Tibial nerve (tissue), 4 donors: ENCODE data around the gene LTB4R2. TPM values are rescaled to one million over a fixed set of nuclear protein-coding genes. Genes with fewer than 3 reads are reported as not detected.
A peak's percentile ranks its signal among the peaks of the same experiment; 100 is the strongest.

Experiments
- DNase-seq, 2 donors: peaks; one replicate each; pipeline ENCODE4 v3.0.0-alpha.2; 2019; ENCODE audit warnings: low spot score in 2 of 2
- H3K27ac ChIP-seq, 4 donors: fragments of 200-600 bp; sonication (generic) in 3 of 4; one replicate each; pipeline ENCODE4 v1.5.1; 2017 to 2019; ENCODE audit warnings: mild to moderate bottlenecking in 1 of 4
- H3K27me3 ChIP-seq, 2 donors: fragments of 200-600 bp; sonication (generic) in 1 of 2; one replicate each; pipeline versions ENCODE4 v1.5.1 to v1.6.0; 2017 to 2019
- H3K36me3 ChIP-seq, 3 donors: fragments of 200-600 bp; sonication (generic); one replicate each; pipeline ENCODE4 v1.5.1; 2018 to 2019
- H3K4me1 ChIP-seq, 4 donors: fragments of 200-600 bp; sonication (generic) in 3 of 4; one replicate each; pipeline ENCODE4 v1.5.1; 2017 to 2019
- H3K4me3 ChIP-seq, 4 donors: fragments of 200-600 bp; sonication (generic) in 3 of 4; one replicate each; pipeline ENCODE4 v1.5.1; 2017 to 2019; ENCODE audit warnings: mild to moderate bottlenecking in 1 of 4, moderate library complexity in 1 of 4
- H3K9me3 ChIP-seq, 4 donors: fragments of 200-600 bp; sonication (generic) in 3 of 4; one replicate each; pipeline ENCODE4 v1.5.1; 2017 to 2019
- EP300 ChIP-seq, 2 donors: sonication (generic); formaldehyde crosslinking; IDR thresholded peaks; one replicate each; pipeline ENCODE4 v1.6.1; 2017; ENCODE audit warnings: antibody characterized with exemption in 2 of 2, mild to moderate bottlenecking in 1 of 2
- POLR2A ChIP-seq, 2 donors: fragments of 450-650 bp; IDR thresholded peaks; one replicate each; pipeline ENCODE4 v1.6.1; 2017; ENCODE audit warnings: antibody characterized with exemption in 2 of 2, mild to moderate bottlenecking in 2 of 2, moderate library complexity in 2 of 2
- WGBS, 2 donors: methylation state at CpG; one replicate each; pipeline ENCODE4 v1.1.5; 2018; 5-methylcytosine and 5-hydroxymethylcytosine counted together
- total RNA-seq, 4 donors: library from RNA; depleted of rRNA; stranded (reverse); fragments of >200 nt; gene quantifications; one replicate each; pipeline ENCODE4 v1.1.0, GENCODE V29; 2016
- TF ChIP-seq, protein P1 (sequence below), 5 experiments: fragments of 200-600 bp in 3 of 5; fragments of 450-650 bp in 2 of 5; sonication (generic) in 3 of 5; IDR thresholded peaks; one replicate each; pipeline ENCODE4 v1.5.1; 2016 to 2019; ENCODE audit warnings: antibody characterized with exemption in 5 of 5, mild to moderate bottlenecking in 3 of 5, moderate library complexity in 2 of 5

Gene LTB4R2
- total RNA-seq, 4 donors from 2014 or later = 15.5 to 31.5 (median 20.2) TPM

DNA sequence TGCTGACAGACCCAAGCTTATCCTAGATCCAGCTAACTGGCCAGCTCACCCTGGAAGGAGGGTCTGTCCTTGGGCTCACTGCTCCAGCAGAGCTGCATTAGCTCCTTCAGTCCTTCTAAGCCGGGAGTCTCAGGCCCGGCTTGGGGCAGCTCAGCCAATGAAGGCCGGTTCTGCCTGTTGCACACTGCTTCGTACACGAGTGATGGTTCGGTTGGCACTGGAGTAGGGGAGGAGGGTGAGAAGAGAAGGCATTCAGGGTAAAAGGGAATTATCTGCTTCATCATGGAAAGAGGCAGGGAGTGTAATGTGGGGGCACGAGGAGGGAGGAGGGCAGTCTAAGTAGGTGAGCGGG, 27.9 kb downstream of the LTB4R2 start:
- H3K27me3 ChIP-seq = peaks cover 0 to 78% of the 10 kb centered on the region in 2 donors
- H3K27ac ChIP-seq = no peak overlapping the region
- TF ChIP-seq, protein P1, sequence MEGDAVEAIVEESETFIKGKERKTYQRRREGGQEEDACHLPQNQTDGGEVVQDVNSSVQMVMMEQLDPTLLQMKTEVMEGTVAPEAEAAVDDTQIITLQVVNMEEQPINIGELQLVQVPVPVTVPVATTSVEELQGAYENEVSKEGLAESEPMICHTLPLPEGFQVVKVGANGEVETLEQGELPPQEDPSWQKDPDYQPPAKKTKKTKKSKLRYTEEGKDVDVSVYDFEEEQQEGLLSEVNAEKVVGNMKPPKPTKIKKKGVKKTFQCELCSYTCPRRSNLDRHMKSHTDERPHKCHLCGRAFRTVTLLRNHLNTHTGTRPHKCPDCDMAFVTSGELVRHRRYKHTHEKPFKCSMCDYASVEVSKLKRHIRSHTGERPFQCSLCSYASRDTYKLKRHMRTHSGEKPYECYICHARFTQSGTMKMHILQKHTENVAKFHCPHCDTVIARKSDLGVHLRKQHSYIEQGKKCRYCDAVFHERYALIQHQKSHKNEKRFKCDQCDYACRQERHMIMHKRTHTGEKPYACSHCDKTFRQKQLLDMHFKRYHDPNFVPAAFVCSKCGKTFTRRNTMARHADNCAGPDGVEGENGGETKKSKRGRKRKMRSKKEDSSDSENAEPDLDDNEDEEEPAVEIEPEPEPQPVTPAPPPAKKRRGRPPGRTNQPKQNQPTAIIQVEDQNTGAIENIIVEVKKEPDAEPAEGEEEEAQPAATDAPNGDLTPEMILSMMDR (IDR thresholded peaks at IDR 0.05) = no peak
- TF ChIP-seq POLR2A (IDR thresholded peaks at IDR 0.05) (no peak), EP300 (IDR thresholded peaks at IDR 0.05) (no peak)
- DNase-seq = no peak
- 88 to 93% methylated on average over 8 of the region's 8 CpGs for WGBS, 2 donors
- no peaks in the 10 kb centered on the region for H3K36me3 ChIP-seq
- no peak overlapping the region for H3K4me3 ChIP-seq
- H3K4me1 ChIP-seq = peaks cover 0 to 45% (median 24%) of the 10 kb centered on the region in 4 donors
- no peaks in the 10 kb centered on the region for H3K9me3 ChIP-seq

DNA sequence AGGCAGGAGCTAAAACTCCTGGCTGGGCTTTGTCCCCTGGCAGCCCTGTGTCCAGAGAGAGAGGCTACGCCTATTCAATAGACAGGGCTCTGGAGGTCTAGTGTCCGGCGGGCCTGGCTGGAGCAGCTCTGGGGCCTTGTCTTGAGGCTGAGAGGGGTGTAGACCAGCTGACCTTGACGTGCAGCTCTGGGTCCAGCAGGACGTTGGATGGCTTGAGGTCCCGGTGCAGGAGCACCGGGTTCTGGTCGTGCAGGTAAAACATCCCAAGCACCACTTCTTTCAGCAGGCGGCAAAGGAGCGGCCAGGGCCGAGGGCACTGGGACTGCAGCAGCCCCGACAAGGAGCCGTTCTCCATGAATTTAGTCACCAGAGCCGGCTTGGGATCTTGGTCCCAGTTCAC, 28.9 kb downstream of the LTB4R2 start:
- Histone ChIP-seq H3K36me3 (no peaks in the 10 kb centered on the region), H3K4me3 (peak overlapping the region in 2 of 4 donors; percentile 48 to 51), H3K9me3 (no peaks in the 10 kb centered on the region), H3K4me1 (peaks cover 0 to 35% (median 14%) of the 10 kb centered on the region in 4 donors), H3K27me3 (peaks cover 0 to 68% of the 10 kb centered on the region in 2 donors), H3K27ac (no peak overlapping the region)
- 79 to 80% methylated on average over 9 to 14 of the region's 14 CpGs for WGBS, 2 donors
- no peak for DNase-seq
- TF ChIP-seq POLR2A (IDR thresholded peaks at IDR 0.05) = no peak
- TF ChIP-seq, protein P1 (IDR thresholded peaks at IDR 0.05) = no peak
- no peak for TF ChIP-seq EP300 (IDR thresholded peaks at IDR 0.05)

DNA sequence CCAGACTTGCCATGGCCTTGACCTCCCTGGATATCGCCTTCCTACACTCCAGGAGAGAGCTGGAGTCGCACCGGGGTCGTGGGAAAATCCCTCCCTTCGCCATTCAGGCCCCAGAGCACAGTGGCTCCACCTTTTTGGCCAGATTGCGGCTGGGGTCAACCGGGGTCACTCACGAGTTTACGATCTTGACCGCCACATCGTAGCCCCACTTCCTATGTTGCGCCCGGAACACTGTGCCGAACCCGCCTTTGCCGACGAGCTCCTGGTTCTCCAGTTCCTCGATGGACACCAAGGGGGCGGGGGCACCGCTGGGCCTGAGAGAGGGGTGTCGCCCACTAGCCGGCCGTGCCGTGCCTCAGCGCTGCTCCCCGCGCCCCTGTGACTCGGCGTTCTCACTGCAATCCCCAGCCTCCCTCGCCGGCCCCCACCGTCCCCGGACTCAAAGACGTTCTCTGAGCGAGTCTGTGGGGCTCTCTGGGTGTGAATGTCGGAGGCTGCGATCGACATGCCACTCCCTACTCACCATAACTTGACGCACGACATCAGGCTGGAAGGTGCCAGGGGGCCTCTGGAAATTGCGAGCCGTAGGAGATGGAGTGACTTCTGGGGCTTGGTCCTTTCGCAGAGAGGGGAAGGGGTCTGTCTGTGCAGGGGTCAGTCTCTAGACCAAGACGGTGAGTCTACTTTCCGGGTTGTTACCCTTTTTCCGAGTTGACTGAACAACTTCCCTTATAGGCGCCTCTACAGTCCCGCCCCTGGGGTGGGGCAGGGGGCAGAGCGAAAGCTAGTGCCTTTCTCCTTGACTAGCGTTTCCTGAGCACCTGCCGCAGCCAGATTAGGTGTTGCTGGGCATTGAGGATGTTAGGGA, 29.6 kb downstream of the LTB4R2 start, which contains the start of gene RIPK3:
Gene RIPK3 (minus strand): TSS at position 708 of the 868 bp plus-strand sequence. CDS start 165 bp downstream, at position 543.
- H3K27me3 ChIP-seq = peaks cover 0 to 68% of the 10 kb centered on the region in 2 donors
- WGBS, 2 donors = 14 to 22% methylated on average over 32 to 45 of the region's 51 CpGs
- peak within 1 kb of the TSS in 2 of 4 donors; percentile 53 to 62 for H3K27ac ChIP-seq

DNA sequence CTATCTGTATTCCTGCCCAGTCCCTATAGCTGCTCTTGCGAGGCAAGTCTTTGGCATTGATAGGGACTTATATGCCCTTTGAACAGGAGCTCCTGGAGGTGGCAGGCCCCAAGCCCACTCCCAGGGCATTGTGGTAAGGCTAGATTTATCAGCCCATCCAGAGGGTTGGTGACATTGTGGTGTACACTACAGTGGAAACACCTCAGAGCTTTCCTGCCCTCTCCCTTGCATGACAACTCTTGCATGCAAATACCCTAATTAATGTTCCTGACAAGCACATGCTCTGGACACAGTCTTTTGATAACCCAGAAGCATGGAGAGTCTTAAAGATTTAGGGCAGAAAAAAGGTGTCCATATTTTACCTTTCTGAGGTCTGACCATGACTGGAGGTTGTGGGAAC, 30.7 kb downstream of the LTB4R2 start:
- Histone ChIP-seq H3K4me1 (peaks cover 0 to 19% (median 3%) of the 10 kb centered on the region in 4 donors), H3K36me3 (no peaks in the 10 kb centered on the region), H3K27ac (no peak overlapping the region), H3K9me3 (no peaks in the 10 kb centered on the region), H3K4me3 (no peak overlapping the region), H3K27me3 (peaks cover 0 to 62% of the 10 kb centered on the region in 2 donors)
- 100% methylated on average over 1 of the region's 1 CpG; no CpG with 5 or more reads in 1 of the 2 donors for WGBS, 2 donors
- DNase-seq = no peak
- TF ChIP-seq POLR2A (IDR thresholded peaks at IDR 0.05) = no peak
- TF ChIP-seq, protein P1 (IDR thresholded peaks at IDR 0.05) = no peak
- no peak for TF ChIP-seq EP300 (IDR thresholded peaks at IDR 0.05)

More for the DNA sequence above, 29.6 kb downstream of the LTB4R2 start, which contains the start of gene RIPK3:
- Histone ChIP-seq H3K9me3 (no peaks in the 10 kb centered on the region), H3K4me1 (peaks cover 0 to 28% (median 8%) of the 10 kb centered on the region in 4 donors), H3K4me3 (peak within 1 kb of the TSS; percentile 21 to 51 (median 37)), H3K36me3 (no peaks in the 10 kb centered on the region)
- DNase-seq = no peak
- TF ChIP-seq EP300 (IDR thresholded peaks at IDR 0.05) (no peak), POLR2A (IDR thresholded peaks at IDR 0.05) (no peak)
- TF ChIP-seq, protein P1 (IDR thresholded peaks at IDR 0.05) = no peak

DNA sequence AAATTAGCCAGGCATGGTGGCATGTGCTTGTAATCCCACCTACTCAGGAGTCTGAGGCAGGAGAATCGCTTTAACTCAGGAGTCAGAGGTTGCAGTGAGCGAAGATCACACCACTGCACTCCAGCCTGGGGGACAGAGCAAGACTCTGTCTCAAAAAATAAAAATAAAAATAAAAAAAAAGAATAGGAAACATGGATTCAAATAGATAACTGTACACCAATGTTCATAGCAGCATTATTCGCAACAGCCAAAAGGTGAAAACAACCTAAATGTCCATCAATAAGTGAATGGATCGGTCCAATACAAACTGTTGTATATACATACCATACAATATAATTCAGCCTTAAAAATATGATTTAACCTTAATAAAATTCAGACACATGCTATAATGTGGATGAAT, 32.9 kb downstream of the LTB4R2 start:
- H3K27me3 ChIP-seq = peaks cover 0 to 43% of the 10 kb centered on the region in 2 donors
- no peak for TF ChIP-seq POLR2A (IDR thresholded peaks at IDR 0.05)
- TF ChIP-seq, protein P1 (IDR thresholded peaks at IDR 0.05) = no peak
- TF ChIP-seq EP300 (IDR thresholded peaks at IDR 0.05) = no peak
- no peak overlapping the region for H3K27ac ChIP-seq
- no peak for DNase-seq
- no peaks in the 10 kb centered on the region for H3K36me3 ChIP-seq
- H3K9me3 ChIP-seq = no peaks in the 10 kb centered on the region
- peaks cover 0 to 17% (median 3%) of the 10 kb centered on the region in 4 donors for H3K4me1 ChIP-seq
- H3K4me3 ChIP-seq = no peak overlapping the region
- WGBS, 2 donors = 81 to 91% methylated on average over 4 of the region's 4 CpGs
